SU-DHL-6 (cell line): ENCODE data around the gene PAX5.

Source experiments
- H2AFZ ChIP-seq: fragments of 200-600 bp; sonication (generic); 2 replicates; pipeline ENCODE4 v1.6.1; 2014; ENCODE audit warnings: low read depth, mild to moderate bottlenecking, moderate library complexity, mixed read lengths, antibody characterized with exemption, low read length; ENCODE audit not compliant: severe bottlenecking
- H3F3A ChIP-seq: fragments of 200-600 bp; shearing (Covaris generic); 2 replicates; pipeline ENCODE4 v1.6.0; 2016; ENCODE audit warnings: antibody characterized with exemption, mild to moderate bottlenecking; ENCODE audit not compliant: insufficient read depth
- H3K27ac ChIP-seq: fragments of 200-600 bp; sonication (generic); 2 replicates; pipeline ENCODE4 v1.5.1; 2016; ENCODE audit warnings: low read depth, mild to moderate bottlenecking, low read length, moderate library complexity, mixed read lengths
- H3K27me3 ChIP-seq: fragments of 200-600 bp; sonication (generic), shearing (Covaris generic); 2 replicates; pipeline ENCODE4 v1.6.0; 2014; ENCODE audit warnings: mild to moderate bottlenecking, low read length
- H3K36me3 ChIP-seq: fragments of 200-600 bp; sonication (generic); 2 replicates; pipeline ENCODE4 v1.6.1; 2014; ENCODE audit warnings: mild to moderate bottlenecking, low read length, mixed read lengths
- H3K4me2 ChIP-seq: fragments of 300-600, 200-600 bp; shearing (Covaris generic), sonication (generic); 2 replicates; pipeline ENCODE4 v1.6.0; 2014; ENCODE audit warnings: low read length, low read depth, mild to moderate bottlenecking; ENCODE audit not compliant: poor library complexity, severe bottlenecking
- H3K4me3 ChIP-seq: fragments of 200-600 bp; sonication (generic); 2 replicates; pipeline ENCODE4 v1.5.1; 2014; ENCODE audit warnings: antibody characterized with exemption, low read length, mild to moderate bottlenecking, mixed read lengths; ENCODE audit not compliant: insufficient read depth, poor library complexity, severe bottlenecking
- H3K79me2 ChIP-seq: fragments of 200-600 bp; sonication (generic); 2 replicates; pipeline ENCODE4 v1.6.1; 2014; ENCODE audit warnings: mild to moderate bottlenecking, low read length, moderate library complexity; ENCODE audit not compliant: insufficient read depth
- H3K9ac ChIP-seq: fragments of 200-600 bp; sonication (generic); 2 replicates; pipeline ENCODE4 v1.7.0; 2014; ENCODE audit warnings: mild to moderate bottlenecking, low read length
- H3K9me2 ChIP-seq: fragments of 200-600 bp; sonication (generic); replicated peaks from 2 replicates; pipeline ENCODE4 v1.6.1; 2014; ENCODE audit warnings: low read length; ENCODE audit not compliant: insufficient read depth
- H3K9me3 ChIP-seq: fragments of 200-600 bp; sonication (generic); 2 replicates; pipeline ENCODE4 v1.6.1; 2014; ENCODE audit warnings: low read length, mixed read lengths; ENCODE audit not compliant: insufficient read depth
- H4K20me1 ChIP-seq: fragments of 200-600 bp; sonication (generic); 2 replicates; pipeline ENCODE4 v1.6.1; 2014; ENCODE audit warnings: low read depth, mild to moderate bottlenecking, antibody characterized with exemption, low read length, moderate library complexity, mixed read lengths
- CTCF ChIP-seq: fragments of 200-600 bp; sonication (generic); IDR thresholded peaks from one replicate; pipeline ENCODE4 v1.5.1; 2017; ENCODE audit warnings: antibody characterized with exemption, mild to moderate bottlenecking, low read length, moderate library complexity; ENCODE audit not compliant: insufficient read depth, poor library complexity, severe bottlenecking
- EZH2phosphoT487 ChIP-seq: fragments of 200-600 bp; sonication (generic), shearing (Covaris generic); conservative IDR thresholded peaks from 2 replicates; pipeline ENCODE4 v1.6.1; 2018; ENCODE audit warnings: mild to moderate bottlenecking, antibody characterized with exemption, low read length, moderate library complexity, mixed read lengths

Gene PAX5

GRCh38 chr9:36956908-36957307, 77.2 kb downstream of the PAX5 start:
- Histone ChIP-seq H3K36me3 (peaks cover 15% of the 10 kb centered on the region; the same call in 1 of the 2 replicates), H3K9ac (no peak overlapping the region), H3K27ac (no peak overlapping the region), H3K9me3 (no peaks in the 10 kb centered on the region), H3K9me2 (no peaks in the 10 kb centered on the region), H3K27me3 (no peaks in the 10 kb centered on the region), H3K4me3 (no peak overlapping the region), H3K4me2 (no peak overlapping the region), H3F3A (peaks cover 2% of the 10 kb centered on the region), H3K79me2 (no peaks in the 10 kb centered on the region; the same call in 1 of the 2 replicates), H4K20me1 (peaks cover 5% of the 10 kb centered on the region), H2AFZ (no peak overlapping the region)
- no peak for TF ChIP-seq CTCF
- TF ChIP-seq EZH2phosphoT487, result no peak

- H3K9ac ChIP-seq, result no peak overlapping the region
- H4K20me1 ChIP-seq, result peaks cover 8% of the 10 kb centered on the region; the same call in 1 of the 2 replicates
- no peaks in the 10 kb centered on the region; the same call in 1 of the 2 replicates for H3K79me2 ChIP-seq
- no peak overlapping the region for H3K4me3 ChIP-seq
- peaks cover 19% of the 10 kb centered on the region; the same call in 1 of the 2 replicates for H3K36me3 ChIP-seq
- H3F3A ChIP-seq, result peaks cover 14% of the 10 kb centered on the region
- no peak overlapping the region for H2AFZ ChIP-seq
- no peaks in the 10 kb centered on the region for H3K9me2 ChIP-seq
- no peak overlapping the region for H3K4me2 ChIP-seq
- TF ChIP-seq EZH2phosphoT487 (no peak), CTCF (no peak)
- no peaks in the 10 kb centered on the region for H3K9me3 ChIP-seq
- H3K27me3 ChIP-seq, result no peaks in the 10 kb centered on the region
- no peak overlapping the region for H3K27ac ChIP-seq
Observed at GRCh38 chr9:36950389-36950788, 83.7 kb downstream of the PAX5 start.

- H3K4me3 ChIP-seq, result no peak overlapping the region
- H3K9me3 ChIP-seq, result no peaks in the 10 kb centered on the region
- H4K20me1 ChIP-seq, result peaks cover 4% of the 10 kb centered on the region; the same call in 1 of the 2 replicates
- peaks cover 12% of the 10 kb centered on the region; the same call in 1 of the 2 replicates for H3K36me3 ChIP-seq
- H3K9me2 ChIP-seq, result no peaks in the 10 kb centered on the region
- H3K9ac ChIP-seq, result no peak overlapping the region
- H2AFZ ChIP-seq, result no peak overlapping the region
- H3K79me2 ChIP-seq, result no peaks in the 10 kb centered on the region; the same call in 1 of the 2 replicates
- no peaks in the 10 kb centered on the region for H3K27me3 ChIP-seq
- TF ChIP-seq EZH2phosphoT487, result no peak
- no peak for TF ChIP-seq CTCF
- H3F3A ChIP-seq, result peaks cover 14% of the 10 kb centered on the region
- H3K27ac ChIP-seq, result no peak overlapping the region
- H3K4me2 ChIP-seq, result no peak overlapping the region
Observed at GRCh38 chr9:36949466-36949865, 84.6 kb downstream of the PAX5 start.
